Measurements from ENCODE around the gene KLHDC9. TPM values are rescaled to one million over a fixed set of nuclear protein-coding genes. Genes with fewer than 3 reads are reported as not detected.

KLHDC9 gene
- total and polyA plus RNA-seq, 2 donors (not counting 1 experiment from before 2014, with no cell fraction given): 1.6 to 2.7 TPM

DNA sequence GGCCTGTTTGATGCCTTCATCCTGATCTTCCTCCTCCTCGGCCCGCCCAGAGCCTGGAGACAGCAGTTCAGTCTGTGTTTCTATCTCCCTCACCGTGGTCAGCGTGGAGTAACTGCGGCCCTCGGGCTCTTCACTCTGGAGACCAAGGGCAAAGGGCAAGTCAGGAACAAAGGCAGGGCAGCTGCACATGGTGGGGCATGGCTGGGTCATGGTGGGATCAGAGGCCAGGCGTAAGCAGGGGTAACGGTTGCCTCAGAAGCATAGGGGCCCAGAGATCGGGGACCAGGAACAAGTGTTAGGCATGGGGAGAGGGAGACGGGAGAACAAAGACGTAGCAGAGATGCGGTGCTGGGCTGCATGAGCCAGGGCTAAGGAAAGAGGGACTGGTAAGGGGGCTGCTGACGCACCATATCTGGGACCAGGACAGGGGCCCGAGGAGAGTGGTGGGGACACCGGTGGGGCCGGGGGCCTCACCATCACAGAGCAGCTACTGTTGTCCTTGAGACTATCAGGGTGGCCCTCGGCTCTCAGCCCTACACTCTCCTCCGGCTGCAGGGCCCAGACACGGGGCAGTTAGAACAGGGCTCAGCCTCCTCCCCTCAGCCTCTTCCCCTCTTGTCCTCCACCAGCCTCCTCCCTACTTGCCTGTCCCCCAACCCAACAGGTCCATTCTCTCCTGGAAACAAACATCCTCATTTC lies 25.3 kb upstream of the KLHDC9 start:
- Histone ChIP-seq H3K27ac (ENCODE audit: low read length in 2 of 2) (no peak overlapping the region), H3K9me3 (ENCODE audit: control extremely low read depth in 1 of 3, control insufficient read depth in 2 of 3, insufficient read depth in 1 of 3, low read length in 2 of 3) (no peaks in the 10 kb centered on the region), H3K4me2 (replicated peaks; ENCODE audit: low read depth, low read length, poor library complexity, severe bottlenecking) (no peak overlapping the region), H3K27me3 (replicated peaks in 1 of 4; ENCODE audit: control extremely low read depth in 1 of 4, control insufficient read depth in 3 of 4, insufficient read depth in 4 of 4, low read length in 3 of 4) (no peaks in the 10 kb centered on the region), H3K4me3 (ENCODE audit: control extremely low read depth in 1 of 5, extremely low read depth in 1 of 5, insufficient read depth in 1 of 5, low read depth in 2 of 5, low read length in 4 of 5) (no peak overlapping the region), H2AFZ (ENCODE audit: insufficient read depth, low read depth, low read length, poor library complexity, severe bottlenecking) (no peak overlapping the region), H3K79me2 (ENCODE audit: control insufficient read depth, insufficient read depth, low read length) (peaks cover 43% of the 10 kb centered on the region), H4K20me1 (ENCODE audit: control insufficient read depth, insufficient read depth, low read length, poor library complexity, severe bottlenecking) (peaks cover 4% of the 10 kb centered on the region), H3K36me3 (replicated peaks in 1 of 2; ENCODE audit: control extremely low read depth in 1 of 2, control insufficient read depth in 1 of 2, extremely low read depth in 1 of 2, insufficient read depth in 2 of 2, low read length in 1 of 2) (no peaks in the 10 kb centered on the region), H3K4me1 (ENCODE audit: control insufficient read depth in 2 of 2, insufficient read depth in 2 of 2, low read length in 2 of 2) (peaks cover 10 to 25% of the 10 kb centered on the region in 2 donors), H3K9ac (ENCODE audit: low read length) (no peak overlapping the region)
- ATAC-seq (ENCODE audit: low read depth) (no peak), DNase-seq (no peak)
- 98% methylated on average over 19 of the region's 19 CpGs for WGBS (ENCODE audit: insufficient coverage)
- no peak overlapping the region for H3K27ac Mint-ChIP-seq
- TF ChIP-seq, protein P1, sequence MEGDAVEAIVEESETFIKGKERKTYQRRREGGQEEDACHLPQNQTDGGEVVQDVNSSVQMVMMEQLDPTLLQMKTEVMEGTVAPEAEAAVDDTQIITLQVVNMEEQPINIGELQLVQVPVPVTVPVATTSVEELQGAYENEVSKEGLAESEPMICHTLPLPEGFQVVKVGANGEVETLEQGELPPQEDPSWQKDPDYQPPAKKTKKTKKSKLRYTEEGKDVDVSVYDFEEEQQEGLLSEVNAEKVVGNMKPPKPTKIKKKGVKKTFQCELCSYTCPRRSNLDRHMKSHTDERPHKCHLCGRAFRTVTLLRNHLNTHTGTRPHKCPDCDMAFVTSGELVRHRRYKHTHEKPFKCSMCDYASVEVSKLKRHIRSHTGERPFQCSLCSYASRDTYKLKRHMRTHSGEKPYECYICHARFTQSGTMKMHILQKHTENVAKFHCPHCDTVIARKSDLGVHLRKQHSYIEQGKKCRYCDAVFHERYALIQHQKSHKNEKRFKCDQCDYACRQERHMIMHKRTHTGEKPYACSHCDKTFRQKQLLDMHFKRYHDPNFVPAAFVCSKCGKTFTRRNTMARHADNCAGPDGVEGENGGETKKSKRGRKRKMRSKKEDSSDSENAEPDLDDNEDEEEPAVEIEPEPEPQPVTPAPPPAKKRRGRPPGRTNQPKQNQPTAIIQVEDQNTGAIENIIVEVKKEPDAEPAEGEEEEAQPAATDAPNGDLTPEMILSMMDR (IDR thresholded peaks at IDR 0.05): no peak
- TF ChIP-seq EZH2 (IDR thresholded peaks at IDR 0.05; ENCODE audit: borderline replicate concordance, insufficient read depth, low read depth, low read length, poor library complexity, severe bottlenecking): no peak
- H3K9me3 Mint-ChIP-seq (ENCODE audit: insufficient read depth): no peaks in the 10 kb centered on the region
- no peak overlapping the region for H3K4me3 Mint-ChIP-seq
- no peaks in the 10 kb centered on the region for H3K27me3 Mint-ChIP-seq
- CTCF ChIA-PET: interaction anchor here (1.0 to 8.9 kb wide), 8 partner anchors 18 to 218 kb away, joined by 3 to 142 read pairs (median 20); partner anchors contain the start of genes DEDD, KLHDC9 and USF1
- intact Hi-C loops (cut with micrococcal nuclease): no loop called here
- POLR2A ChIA-PET: interaction anchor here (4.7 kb wide), 1 partner anchor 25 kb away, joined by 23 read pairs; the partner anchor contains the start of gene KLHDC9
- peaks cover 29% of the 10 kb centered on the region for H3K4me1 Mint-ChIP-seq

DNA sequence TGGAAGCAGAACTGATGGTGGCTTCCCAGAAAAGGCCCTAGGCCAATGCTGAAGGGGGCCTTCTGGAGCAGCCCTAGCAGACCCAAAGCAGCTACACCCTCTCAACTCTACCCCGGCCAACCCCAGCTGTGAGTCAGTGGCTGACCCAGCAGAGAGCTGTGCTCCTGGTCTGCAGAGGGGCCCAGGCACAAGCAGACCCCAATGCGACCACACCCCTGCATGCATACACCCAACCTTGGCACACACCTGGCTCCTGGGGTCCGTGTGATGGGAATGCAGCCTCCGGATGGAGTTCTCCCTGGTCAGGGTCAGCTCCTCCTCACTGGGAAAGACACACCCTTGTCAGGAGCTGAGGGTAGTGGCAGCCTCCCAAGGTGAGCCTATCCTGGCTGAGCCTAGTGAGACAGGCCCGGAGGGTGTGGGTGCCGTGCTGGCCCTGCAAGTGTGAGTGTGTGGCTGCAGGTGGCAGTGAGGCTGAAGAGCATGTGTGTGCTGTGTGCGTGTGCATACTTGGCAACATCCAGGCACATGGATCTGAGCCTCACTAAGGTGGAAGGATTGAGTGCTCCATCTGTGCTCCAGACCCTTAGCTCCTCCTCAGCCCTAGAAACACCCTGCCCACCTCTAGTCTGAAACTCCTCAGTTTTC lies 24.6 kb upstream of the KLHDC9 start:
- DNase-seq (no peak), ATAC-seq (ENCODE audit: low read depth) (no peak)
- peaks cover 36% of the 10 kb centered on the region for H3K79me2 ChIP-seq (ENCODE audit: control insufficient read depth, insufficient read depth, low read length)
- Mint-ChIP-seq H3K27me3 (no peaks in the 10 kb centered on the region), H3K27ac (no peak overlapping the region), H3K9me3 (ENCODE audit: insufficient read depth) (no peaks in the 10 kb centered on the region), H3K4me3 (no peak overlapping the region), H3K4me1 (peaks cover 22% of the 10 kb centered on the region)
- H2AFZ ChIP-seq (ENCODE audit: insufficient read depth, low read depth, low read length, poor library complexity, severe bottlenecking): no peak overlapping the region
- intact Hi-C loops (cut with micrococcal nuclease): no loop called here
- H3K36me3 ChIP-seq (replicated peaks in 1 of 2; ENCODE audit: control extremely low read depth in 1 of 2, control insufficient read depth in 1 of 2, extremely low read depth in 1 of 2, insufficient read depth in 2 of 2, low read length in 1 of 2): no peaks in the 10 kb centered on the region
- no peak overlapping the region for H3K4me2 ChIP-seq (replicated peaks; ENCODE audit: low read depth, low read length, poor library complexity, severe bottlenecking)
- no peaks in the 10 kb centered on the region for H3K27me3 ChIP-seq (replicated peaks in 1 of 4; ENCODE audit: control extremely low read depth in 1 of 4, control insufficient read depth in 3 of 4, insufficient read depth in 4 of 4, low read length in 3 of 4)
- H3K9me3 ChIP-seq (ENCODE audit: control extremely low read depth in 1 of 3, control insufficient read depth in 2 of 3, insufficient read depth in 1 of 3, low read length in 2 of 3): no peaks in the 10 kb centered on the region
- no peak overlapping the region for H3K27ac ChIP-seq (ENCODE audit: low read length in 2 of 2)
- POLR2A ChIA-PET: no interaction called here
- no peak overlapping the region for H3K4me3 ChIP-seq (ENCODE audit: control extremely low read depth in 1 of 5, extremely low read depth in 1 of 5, insufficient read depth in 1 of 5, low read depth in 2 of 5, low read length in 4 of 5)
- no peaks in the 10 kb centered on the region for H4K20me1 ChIP-seq (ENCODE audit: control insufficient read depth, insufficient read depth, low read length, poor library complexity, severe bottlenecking)
- WGBS (ENCODE audit: insufficient coverage): 98% methylated on average over 6 of the region's 7 CpGs
- no peak overlapping the region for H3K9ac ChIP-seq (ENCODE audit: low read length)
- peaks cover 8 to 22% of the 10 kb centered on the region in 2 donors for H3K4me1 ChIP-seq (ENCODE audit: control insufficient read depth in 2 of 2, insufficient read depth in 2 of 2, low read length in 2 of 2)
- TF ChIP-seq EZH2 (IDR thresholded peaks at IDR 0.05; ENCODE audit: borderline replicate concordance, insufficient read depth, low read depth, low read length, poor library complexity, severe bottlenecking): no peak
- TF ChIP-seq, protein P1 (IDR thresholded peaks at IDR 0.05): no peak
- CTCF ChIA-PET: interaction anchor here (1.0 to 8.9 kb wide), 3 partner anchors 24 to 76 kb away, joined by 3 to 142 read pairs (median 82); partner anchors contain the start of genes DEDD and KLHDC9
